Vagina (tissue), 2 donors: Measurements from ENCODE around the gene HK3. TPM values are rescaled to one million over a fixed set of nuclear protein-coding genes. Genes with fewer than 3 reads are reported as not detected.

Source experiments
- DNase-seq, 2 donors: peaks; one replicate each; pipeline ENCODE4 v3.0.0-alpha.2; 2017; ENCODE audit errors: extremely low spot score in 2 of 2
- H3K27ac ChIP-seq: fragments of 200-600 bp; sonication (generic); one replicate; pipeline ENCODE4 v1.5.1; 2019
- H3K27me3 ChIP-seq: fragments of 200-600 bp; sonication (generic); one replicate; pipeline ENCODE4 v1.5.1; 2019
- H3K36me3 ChIP-seq, 2 donors: fragments of 200-600 bp; sonication (generic); one replicate each; pipeline ENCODE4 v1.5.1; 2017 to 2019
- H3K4me1 ChIP-seq: fragments of 200-600 bp; sonication (generic); one replicate; pipeline ENCODE4 v1.5.1; 2019
- H3K4me3 ChIP-seq, 2 donors: fragments of 200-600 bp; sonication (generic); 1 replicate in 1 of 2; 2 replicates in 1 of 2; pipeline ENCODE4 v1.5.1; 2016 to 2019
- H3K9me3 ChIP-seq: fragments of 200-600 bp; sonication (generic); one replicate; pipeline ENCODE4 v1.5.1; 2019
- POLR2A ChIP-seq, 2 donors: fragments of 450-650 bp; IDR thresholded peaks; one replicate each; pipeline ENCODE4 v1.6.1; 2017; ENCODE audit warnings: antibody characterized with exemption in 2 of 2, mild to moderate bottlenecking in 2 of 2, moderate library complexity in 2 of 2
- POLR2AphosphoS5 ChIP-seq, 2 donors: sonication (generic); formaldehyde crosslinking; IDR thresholded peaks; one replicate each; pipeline ENCODE4 v1.9.0; 2017; ENCODE audit warnings: antibody characterized with exemption in 2 of 2, mild to moderate bottlenecking in 2 of 2, low read depth in 1 of 2; ENCODE audit not compliant: insufficient read depth in 1 of 2
- intact Hi-C: fragments of 100-400 bp; cut with DNase I; formaldehyde crosslinking; loops from one replicate; pipeline ENCODE4 v1.15.1; 2023
- total RNA-seq: library from RNA; depleted of rRNA; stranded (reverse); fragments of >200 nt; gene quantifications from one replicate; pipeline ENCODE4 v1.2.3, GENCODE V29; 2016
- TF ChIP-seq, protein P1 (sequence below), 3 experiments: fragments of 450-650 bp in 2 of 3; fragments of 200-600 bp in 1 of 3; sonication (generic) in 1 of 3; IDR thresholded peaks; one replicate each; pipeline ENCODE4 v1.5.1; 2017 to 2019; ENCODE audit warnings: antibody characterized with exemption in 3 of 3, mild to moderate bottlenecking in 2 of 3, moderate library complexity in 2 of 3

HK3 gene
- total RNA-seq, 1 donor from 2014 or later = 7.4 TPM

DNA sequence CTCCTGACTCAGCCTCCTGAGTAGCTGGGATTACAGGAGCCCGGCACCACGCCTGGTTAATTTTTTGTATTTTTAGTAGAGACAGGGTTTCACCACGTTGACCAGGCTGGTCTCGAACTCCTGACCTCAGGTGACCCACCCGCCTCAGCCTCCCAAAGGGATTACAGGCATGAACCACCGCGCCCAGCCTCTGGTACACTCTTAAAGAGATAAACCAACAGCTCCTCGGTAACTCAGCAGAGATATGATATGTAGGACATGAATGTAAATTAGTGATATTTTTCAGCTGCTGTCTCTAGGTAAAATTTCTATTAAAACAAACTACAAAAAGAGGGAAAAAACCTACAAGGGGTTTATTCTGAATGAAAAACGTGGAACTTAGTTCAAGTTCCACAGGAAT, 42.8 kb upstream of the HK3 start:
- H3K36me3 ChIP-seq = peaks cover 0 to 18% of the 10 kb centered on the region in 2 donors
- no peak for TF ChIP-seq POLR2AphosphoS5 (IDR thresholded peaks at IDR 0.05; ENCODE audit: insufficient read depth in 1 of 2, low read depth in 1 of 2)
- TF ChIP-seq POLR2A (IDR thresholded peaks at IDR 0.05) = no peak
- TF ChIP-seq, protein P1, sequence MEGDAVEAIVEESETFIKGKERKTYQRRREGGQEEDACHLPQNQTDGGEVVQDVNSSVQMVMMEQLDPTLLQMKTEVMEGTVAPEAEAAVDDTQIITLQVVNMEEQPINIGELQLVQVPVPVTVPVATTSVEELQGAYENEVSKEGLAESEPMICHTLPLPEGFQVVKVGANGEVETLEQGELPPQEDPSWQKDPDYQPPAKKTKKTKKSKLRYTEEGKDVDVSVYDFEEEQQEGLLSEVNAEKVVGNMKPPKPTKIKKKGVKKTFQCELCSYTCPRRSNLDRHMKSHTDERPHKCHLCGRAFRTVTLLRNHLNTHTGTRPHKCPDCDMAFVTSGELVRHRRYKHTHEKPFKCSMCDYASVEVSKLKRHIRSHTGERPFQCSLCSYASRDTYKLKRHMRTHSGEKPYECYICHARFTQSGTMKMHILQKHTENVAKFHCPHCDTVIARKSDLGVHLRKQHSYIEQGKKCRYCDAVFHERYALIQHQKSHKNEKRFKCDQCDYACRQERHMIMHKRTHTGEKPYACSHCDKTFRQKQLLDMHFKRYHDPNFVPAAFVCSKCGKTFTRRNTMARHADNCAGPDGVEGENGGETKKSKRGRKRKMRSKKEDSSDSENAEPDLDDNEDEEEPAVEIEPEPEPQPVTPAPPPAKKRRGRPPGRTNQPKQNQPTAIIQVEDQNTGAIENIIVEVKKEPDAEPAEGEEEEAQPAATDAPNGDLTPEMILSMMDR (IDR thresholded peaks at IDR 0.05) = no peak
- intact Hi-C loops = no loop called here
- DNase-seq = no peak
- H3K4me1 ChIP-seq = no peaks in the 10 kb centered on the region
- H3K4me3 ChIP-seq = no peak overlapping the region
- H3K27me3 ChIP-seq = no peaks in the 10 kb centered on the region
- no peak overlapping the region for H3K27ac ChIP-seq
- no peaks in the 10 kb centered on the region for H3K9me3 ChIP-seq

DNA sequence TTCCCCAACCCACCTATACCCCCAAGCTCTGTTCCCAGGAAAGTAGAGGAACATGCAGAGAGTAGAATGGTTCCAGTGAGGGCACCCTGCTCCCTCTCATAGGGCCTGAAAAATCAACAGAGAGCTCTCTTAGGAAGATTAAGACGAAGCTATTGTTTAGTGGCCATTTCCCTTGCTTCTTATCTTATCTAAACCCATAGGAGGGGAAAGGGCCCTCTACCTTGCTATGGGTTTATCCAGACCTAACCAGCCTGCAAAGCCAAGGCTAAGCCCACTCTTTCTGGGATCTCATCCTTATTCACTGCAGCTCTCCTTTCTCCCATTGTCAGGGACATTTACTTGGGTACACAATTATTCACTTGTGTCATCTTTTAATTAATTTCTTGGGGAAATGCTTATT, 39.3 kb upstream of the HK3 start:
- Histone ChIP-seq H3K4me3 (no peak overlapping the region), H3K9me3 (no peaks in the 10 kb centered on the region), H3K27ac (no peak overlapping the region), H3K27me3 (no peaks in the 10 kb centered on the region), H3K36me3 (peaks cover 0 to 15% of the 10 kb centered on the region in 2 donors), H3K4me1 (no peaks in the 10 kb centered on the region)
- TF ChIP-seq POLR2A (IDR thresholded peaks at IDR 0.05) = no peak
- TF ChIP-seq, protein P1 (IDR thresholded peaks at IDR 0.05) = no peak
- TF ChIP-seq POLR2AphosphoS5 (IDR thresholded peaks at IDR 0.05; ENCODE audit: insufficient read depth in 1 of 2, low read depth in 1 of 2) = no peak
- intact Hi-C loops = no loop called here
- no peak for DNase-seq

DNA sequence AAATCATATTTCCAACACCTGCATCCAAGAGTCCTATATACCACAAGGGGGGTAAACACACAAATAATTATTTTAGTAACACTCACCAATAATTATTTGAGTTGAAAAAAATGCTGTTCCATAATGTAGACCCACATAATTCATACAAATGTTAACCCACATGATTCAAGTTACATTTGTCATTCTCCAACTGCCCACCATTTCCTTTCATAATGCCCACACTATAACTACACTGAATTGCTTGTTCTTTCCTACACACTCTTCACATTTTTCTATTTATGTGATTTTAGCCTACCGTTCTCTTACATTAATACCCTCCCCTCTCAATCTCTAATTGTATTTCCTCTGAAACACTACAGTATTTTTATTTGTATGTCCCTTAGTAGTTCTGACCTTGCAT, 35.9 kb upstream of the HK3 start:
- peaks cover 0 to 9% of the 10 kb centered on the region in 2 donors for H3K36me3 ChIP-seq
- intact Hi-C loops = no loop called here
- DNase-seq = no peak

DNA sequence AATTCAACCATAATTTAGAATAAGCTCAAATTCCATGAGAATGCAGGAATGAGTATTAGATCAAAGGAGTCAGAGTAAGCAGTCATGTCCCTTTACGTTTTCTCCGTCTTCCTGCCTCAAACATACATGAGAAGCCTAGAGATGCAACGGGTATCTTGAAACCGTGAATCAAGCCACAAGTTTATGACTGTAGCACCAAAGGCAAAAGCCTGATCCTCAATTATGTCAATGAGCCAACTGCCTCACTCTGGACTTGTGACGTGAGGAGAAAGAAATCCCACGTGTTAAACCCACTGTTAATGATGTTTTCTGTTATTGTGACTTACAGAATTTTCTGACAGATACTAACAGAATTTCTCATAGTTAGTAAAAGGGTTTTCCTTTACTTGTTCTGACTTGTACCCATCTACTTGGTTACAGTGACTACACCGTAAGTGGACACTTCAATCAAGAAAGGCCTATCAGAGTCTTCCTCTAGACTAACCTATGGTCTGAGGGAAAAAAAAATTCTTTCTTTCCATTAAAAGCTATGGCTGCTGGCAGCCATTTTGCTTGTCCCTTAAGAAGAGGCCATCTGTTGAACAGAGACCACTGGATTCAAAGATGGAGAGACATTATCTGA, 35.3 kb upstream of the HK3 start:
- no peak for DNase-seq
- H3K4me3 ChIP-seq = no peak overlapping the region
- no peak overlapping the region for H3K27ac ChIP-seq
- H3K27me3 ChIP-seq = no peaks in the 10 kb centered on the region
- no peak for TF ChIP-seq POLR2A (IDR thresholded peaks at IDR 0.05)
- TF ChIP-seq, protein P1 (IDR thresholded peaks at IDR 0.05) = no peak
- intact Hi-C loops = no loop called here
- H3K9me3 ChIP-seq = no peaks in the 10 kb centered on the region
- H3K36me3 ChIP-seq = peaks cover 0 to 9% of the 10 kb centered on the region in 2 donors
- no peaks in the 10 kb centered on the region for H3K4me1 ChIP-seq

More for the DNA sequence above, 35.9 kb upstream of the HK3 start:
- no peaks in the 10 kb centered on the region for H3K27me3 ChIP-seq
- H3K4me3 ChIP-seq = no peak overlapping the region
- no peaks in the 10 kb centered on the region for H3K4me1 ChIP-seq
- TF ChIP-seq POLR2A (IDR thresholded peaks at IDR 0.05) (no peak), POLR2AphosphoS5 (IDR thresholded peaks at IDR 0.05; ENCODE audit: insufficient read depth in 1 of 2, low read depth in 1 of 2) (no peak)
- TF ChIP-seq, protein P1 (IDR thresholded peaks at IDR 0.05) = no peak
- H3K9me3 ChIP-seq = no peaks in the 10 kb centered on the region
- H3K27ac ChIP-seq = no peak overlapping the region

DNA sequence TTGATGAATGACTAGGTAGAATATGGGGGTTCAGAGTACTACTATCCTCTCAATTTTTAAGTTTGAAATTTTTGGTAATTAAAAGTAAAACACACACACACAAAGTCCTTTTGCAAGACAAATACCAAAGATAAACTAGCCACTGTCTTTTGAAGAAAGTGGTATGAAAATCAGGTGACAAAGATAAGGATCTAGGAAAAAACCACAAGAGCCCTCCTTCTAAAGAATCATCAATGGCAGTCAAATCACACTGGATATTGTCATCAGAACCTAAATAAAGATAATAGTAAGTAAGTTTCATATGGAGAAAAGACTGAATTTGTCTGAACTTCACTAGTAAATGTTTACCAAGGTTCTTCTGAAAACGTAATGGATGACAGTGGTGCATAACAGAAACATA, 30.5 kb upstream of the HK3 start:
- intact Hi-C loops = no loop called here
- Histone ChIP-seq H3K9me3 (no peaks in the 10 kb centered on the region), H3K27me3 (no peaks in the 10 kb centered on the region), H3K4me3 (no peak overlapping the region), H3K4me1 (no peaks in the 10 kb centered on the region), H3K27ac (no peak overlapping the region), H3K36me3 (peaks cover 0 to 9% of the 10 kb centered on the region in 2 donors)
- no peak for DNase-seq
- TF ChIP-seq POLR2AphosphoS5 (IDR thresholded peaks at IDR 0.05; ENCODE audit: insufficient read depth in 1 of 2, low read depth in 1 of 2) = no peak
- TF ChIP-seq POLR2A (IDR thresholded peaks at IDR 0.05) = no peak
- TF ChIP-seq, protein P1 (IDR thresholded peaks at IDR 0.05) = no peak
